SU-DHL-6 (cell line): ENCODE measurements around the gene COQ8A.

Experiments used
- H2AFZ ChIP-seq: fragments of 200-600 bp; sonication (generic); 2 replicates; pipeline ENCODE4 v1.6.1; 2014; ENCODE audit warnings: low read depth, mild to moderate bottlenecking, moderate library complexity, mixed read lengths, antibody characterized with exemption, low read length; ENCODE audit not compliant: severe bottlenecking
- H3F3A ChIP-seq: fragments of 200-600 bp; shearing (Covaris generic); 2 replicates; pipeline ENCODE4 v1.6.0; 2016; ENCODE audit warnings: antibody characterized with exemption, mild to moderate bottlenecking; ENCODE audit not compliant: insufficient read depth
- H3K27ac ChIP-seq: fragments of 200-600 bp; sonication (generic); 2 replicates; pipeline ENCODE4 v1.5.1; 2016; ENCODE audit warnings: low read depth, mild to moderate bottlenecking, low read length, moderate library complexity, mixed read lengths
- H3K27me3 ChIP-seq: fragments of 200-600 bp; sonication (generic), shearing (Covaris generic); 2 replicates; pipeline ENCODE4 v1.6.0; 2014; ENCODE audit warnings: mild to moderate bottlenecking, low read length
- H3K36me3 ChIP-seq: fragments of 200-600 bp; sonication (generic); 2 replicates; pipeline ENCODE4 v1.6.1; 2014; ENCODE audit warnings: mild to moderate bottlenecking, low read length, mixed read lengths
- H3K4me2 ChIP-seq: fragments of 300-600, 200-600 bp; shearing (Covaris generic), sonication (generic); 2 replicates; pipeline ENCODE4 v1.6.0; 2014; ENCODE audit warnings: low read length, low read depth, mild to moderate bottlenecking; ENCODE audit not compliant: poor library complexity, severe bottlenecking
- H3K4me3 ChIP-seq: fragments of 200-600 bp; sonication (generic); 2 replicates; pipeline ENCODE4 v1.5.1; 2014; ENCODE audit warnings: antibody characterized with exemption, low read length, mild to moderate bottlenecking, mixed read lengths; ENCODE audit not compliant: insufficient read depth, poor library complexity, severe bottlenecking
- H3K79me2 ChIP-seq: fragments of 200-600 bp; sonication (generic); 2 replicates; pipeline ENCODE4 v1.6.1; 2014; ENCODE audit warnings: mild to moderate bottlenecking, low read length, moderate library complexity; ENCODE audit not compliant: insufficient read depth
- H3K9ac ChIP-seq: fragments of 200-600 bp; sonication (generic); 2 replicates; pipeline ENCODE4 v1.7.0; 2014; ENCODE audit warnings: mild to moderate bottlenecking, low read length
- H3K9me2 ChIP-seq: fragments of 200-600 bp; sonication (generic); replicated peaks from 2 replicates; pipeline ENCODE4 v1.6.1; 2014; ENCODE audit warnings: low read length; ENCODE audit not compliant: insufficient read depth
- H3K9me3 ChIP-seq: fragments of 200-600 bp; sonication (generic); 2 replicates; pipeline ENCODE4 v1.6.1; 2014; ENCODE audit warnings: low read length, mixed read lengths; ENCODE audit not compliant: insufficient read depth
- H4K20me1 ChIP-seq: fragments of 200-600 bp; sonication (generic); 2 replicates; pipeline ENCODE4 v1.6.1; 2014; ENCODE audit warnings: low read depth, mild to moderate bottlenecking, antibody characterized with exemption, low read length, moderate library complexity, mixed read lengths
- CTCF ChIP-seq: fragments of 200-600 bp; sonication (generic); IDR thresholded peaks from one replicate; pipeline ENCODE4 v1.5.1; 2017; ENCODE audit warnings: antibody characterized with exemption, mild to moderate bottlenecking, low read length, moderate library complexity; ENCODE audit not compliant: insufficient read depth, poor library complexity, severe bottlenecking
- EZH2phosphoT487 ChIP-seq: fragments of 200-600 bp; sonication (generic), shearing (Covaris generic); conservative IDR thresholded peaks from 2 replicates; pipeline ENCODE4 v1.6.1; 2018; ENCODE audit warnings: mild to moderate bottlenecking, antibody characterized with exemption, low read length, moderate library complexity, mixed read lengths

The COQ8A gene

GRCh38 chr1:226964611-226965486 is 24.8 kb downstream of the COQ8A start:
- H4K20me1 ChIP-seq = no peaks in the 10 kb centered on the region
- no peaks in the 10 kb centered on the region for H3K36me3 ChIP-seq
- H3K4me3 ChIP-seq = no peak overlapping the region
- TF ChIP-seq EZH2phosphoT487 (no peak), CTCF (no peak)
- H3K9me2 ChIP-seq = no peaks in the 10 kb centered on the region
- H3K9me3 ChIP-seq = no peaks in the 10 kb centered on the region
- H2AFZ ChIP-seq = no peak overlapping the region
- no peaks in the 10 kb centered on the region for H3K79me2 ChIP-seq
- H3K9ac ChIP-seq = no peak overlapping the region
- no peak overlapping the region for H3K27ac ChIP-seq
- no peaks in the 10 kb centered on the region for H3F3A ChIP-seq
- H3K4me2 ChIP-seq = no peak overlapping the region
- H3K27me3 ChIP-seq = no peaks in the 10 kb centered on the region

GRCh38 chr1:226965581-226966440 is 25.7 kb downstream of the COQ8A start:
- Histone ChIP-seq H3K79me2 (no peaks in the 10 kb centered on the region), H2AFZ (no peak overlapping the region), H4K20me1 (no peaks in the 10 kb centered on the region), H3K36me3 (no peaks in the 10 kb centered on the region), H3K9me3 (no peaks in the 10 kb centered on the region), H3K27ac (no peak overlapping the region), H3F3A (no peaks in the 10 kb centered on the region), H3K27me3 (no peaks in the 10 kb centered on the region), H3K9ac (no peak overlapping the region), H3K4me3 (no peak overlapping the region), H3K4me2 (no peak overlapping the region), H3K9me2 (no peaks in the 10 kb centered on the region)
- TF ChIP-seq CTCF = no peak
- TF ChIP-seq EZH2phosphoT487 = no peak

GRCh38 chr1:226966683-226967082 is 26.6 kb downstream of the COQ8A start:
- H2AFZ ChIP-seq = no peak overlapping the region
- TF ChIP-seq EZH2phosphoT487 = no peak
- no peak for TF ChIP-seq CTCF
- no peak overlapping the region for H3K9ac ChIP-seq
- H3K4me2 ChIP-seq = no peak overlapping the region
- no peaks in the 10 kb centered on the region for H4K20me1 ChIP-seq
- H3K4me3 ChIP-seq = no peak overlapping the region
- no peak overlapping the region for H3K27ac ChIP-seq
- H3K9me3 ChIP-seq = no peaks in the 10 kb centered on the region
- H3F3A ChIP-seq = no peaks in the 10 kb centered on the region
- H3K9me2 ChIP-seq = no peaks in the 10 kb centered on the region
- H3K36me3 ChIP-seq = no peaks in the 10 kb centered on the region
- H3K79me2 ChIP-seq = no peaks in the 10 kb centered on the region
- H3K27me3 ChIP-seq = no peaks in the 10 kb centered on the region
